Measurements from ENCODE around the gene PCDH12.

The PCDH12 gene

GRCh38 chr5:141906517-141906916 lies 51.5 kb downstream of the PCDH12 start:
- DNase-seq = no peak

- DNase-seq = no peak
Observed at GRCh38 chr5:141904551-141904950, 53.5 kb downstream of the PCDH12 start.

GRCh38 chr5:141903261-141903660 lies 54.7 kb downstream of the PCDH12 start:
- no peak for DNase-seq

- no peak for DNase-seq
Observed at GRCh38 chr5:141902015-141902814, 55.8 kb downstream of the PCDH12 start.

GRCh38 chr5:141898448-141899049 lies 59.5 kb downstream of the PCDH12 start:
- no peak for DNase-seq

- no peak for DNase-seq
Observed at GRCh38 chr5:141897425-141897824, 60.6 kb downstream of the PCDH12 start.

All from activated CD4-positive, CD25-positive, alpha-beta regulatory T cell (primary cell).